ENCODE measurements around the gene HIPK4.
"Not testable (repeated sequence)": the region's sequence is repeated elsewhere in the genome, so short reads cannot be mapped to it uniquely, and the experiment has no call there.

HIPK4 gene

GRCh38 chr19:40389404-40390083 lies 437 bp downstream of the HIPK4 start:
- DNase-seq = no peak

- no peak for DNase-seq
Measured at GRCh38 chr19:40388481-40388880, 1.5 kb downstream of the HIPK4 start.

- DNase-seq = no peak
Measured at GRCh38 chr19:40387155-40387554, 2.8 kb downstream of the HIPK4 start.

- no peak for DNase-seq
Measured at GRCh38 chr19:40383668-40384248, 6.2 kb downstream of the HIPK4 start.

GRCh38 chr19:40381321-40381720 lies 8.7 kb downstream of the HIPK4 start:
- no peak for DNase-seq

GRCh38 chr19:40380199-40381037 lies 9.6 kb downstream of the HIPK4 start:
- DNase-seq = no peak

- DNase-seq = no peak
Measured at GRCh38 chr19:40379446-40380198, 10.4 kb downstream of the HIPK4 start.

- no peak for DNase-seq
Measured at GRCh38 chr19:40378509-40378908, 11.5 kb downstream of the HIPK4 start.

GRCh38 chr19:40377876-40378385 lies 12.1 kb downstream of the HIPK4 start:
- DNase-seq = no peak

GRCh38 chr19:40376286-40376862 lies 13.6 kb downstream of the HIPK4 start:
- DNase-seq = no peak

DNA sequence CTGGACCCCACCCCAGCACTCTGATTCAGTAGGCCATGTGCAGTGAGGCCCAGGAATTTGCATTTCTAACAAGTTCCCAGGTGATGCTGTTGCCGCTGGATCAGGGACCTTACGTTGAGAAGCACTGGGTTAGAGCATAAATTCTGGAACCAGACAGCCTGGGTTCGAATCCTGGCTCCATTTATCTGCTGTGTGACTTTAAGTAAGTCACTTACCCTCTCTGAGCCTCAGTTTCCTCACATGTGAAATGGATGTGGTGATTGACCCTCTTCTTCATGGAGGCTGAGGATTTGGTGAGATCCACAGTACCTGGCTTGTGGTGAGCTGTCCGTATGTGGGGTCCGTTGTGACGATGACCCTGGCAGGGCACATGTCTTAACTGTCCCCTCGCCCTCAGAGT lies 15.9 kb downstream of the HIPK4 start:
- no peak for DNase-seq

GRCh38 chr19:40371802-40372122 lies 18.2 kb downstream of the HIPK4 start:
- DNase-seq = no peak

DNA sequence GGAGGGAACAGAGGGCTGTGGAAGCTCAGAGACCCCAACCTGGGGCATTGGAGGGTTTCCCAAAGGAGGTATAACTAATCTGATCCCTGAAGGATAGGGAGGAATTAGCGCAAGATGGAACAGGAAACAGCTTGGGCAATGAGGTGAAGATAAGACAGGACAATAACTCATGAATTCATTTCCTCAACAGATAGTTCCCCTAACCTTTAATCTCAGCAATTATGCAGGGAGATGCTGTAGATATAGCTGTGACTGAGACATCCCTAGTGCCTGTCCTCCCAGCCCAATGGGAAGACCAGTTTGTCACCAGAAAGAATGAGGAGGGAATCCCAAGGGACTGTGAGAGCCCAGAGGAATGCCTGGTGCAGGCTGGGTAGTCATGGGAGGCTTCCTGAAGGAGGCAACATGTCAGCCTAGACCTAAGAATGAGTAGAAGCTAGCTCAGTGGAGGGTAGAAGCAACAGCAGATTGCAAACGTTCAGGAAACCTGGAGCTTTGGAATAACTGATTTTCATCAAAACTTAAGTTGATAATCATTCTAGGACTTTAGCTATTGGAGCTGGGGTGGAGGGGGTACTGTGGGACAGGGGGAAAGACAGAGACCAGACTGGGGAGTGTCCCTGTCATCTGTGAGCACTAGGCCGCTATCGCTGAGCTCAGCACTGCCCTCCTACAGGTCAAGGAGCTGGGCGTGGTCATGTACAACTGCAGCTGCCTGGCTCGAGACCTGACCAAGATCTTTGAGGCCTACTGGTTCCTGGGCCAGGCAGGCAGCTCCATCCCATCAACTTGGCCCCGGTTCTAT lies 18.8 kb downstream of the HIPK4 start:
- DNase-seq = no peak

DNA sequence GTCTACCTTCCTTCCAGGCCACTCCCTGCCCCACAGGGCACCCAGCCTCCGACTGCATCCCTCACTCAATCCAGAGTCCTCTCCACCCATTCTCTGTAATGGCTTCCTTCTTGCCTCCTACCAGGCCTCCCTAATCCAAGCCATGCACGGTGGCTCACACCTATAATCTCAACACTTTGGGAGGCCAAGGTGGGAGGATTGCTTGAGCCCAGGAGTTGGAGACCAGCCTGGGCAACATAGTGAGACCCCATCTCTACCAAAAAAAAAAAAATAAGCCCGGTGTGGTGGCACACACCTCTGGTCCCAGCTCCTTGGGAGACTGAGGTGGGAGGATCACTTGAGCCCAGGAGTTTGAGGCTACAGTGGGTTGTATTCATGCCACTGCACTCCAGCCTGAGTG lies 19.7 kb downstream of the HIPK4 start:
- DNase-seq = not testable (repeated sequence)

- DNase-seq = no peak
Measured at GRCh38 chr19:40369797-40370196, 20.2 kb downstream of the HIPK4 start.

- peak; percentile 31 for DNase-seq
Measured at GRCh38 chr19:40367577-40368434, 22.2 kb downstream of the HIPK4 start.

GRCh38 chr19:40366697-40367561 lies 23.1 kb downstream of the HIPK4 start:
- no peak for DNase-seq

DNA sequence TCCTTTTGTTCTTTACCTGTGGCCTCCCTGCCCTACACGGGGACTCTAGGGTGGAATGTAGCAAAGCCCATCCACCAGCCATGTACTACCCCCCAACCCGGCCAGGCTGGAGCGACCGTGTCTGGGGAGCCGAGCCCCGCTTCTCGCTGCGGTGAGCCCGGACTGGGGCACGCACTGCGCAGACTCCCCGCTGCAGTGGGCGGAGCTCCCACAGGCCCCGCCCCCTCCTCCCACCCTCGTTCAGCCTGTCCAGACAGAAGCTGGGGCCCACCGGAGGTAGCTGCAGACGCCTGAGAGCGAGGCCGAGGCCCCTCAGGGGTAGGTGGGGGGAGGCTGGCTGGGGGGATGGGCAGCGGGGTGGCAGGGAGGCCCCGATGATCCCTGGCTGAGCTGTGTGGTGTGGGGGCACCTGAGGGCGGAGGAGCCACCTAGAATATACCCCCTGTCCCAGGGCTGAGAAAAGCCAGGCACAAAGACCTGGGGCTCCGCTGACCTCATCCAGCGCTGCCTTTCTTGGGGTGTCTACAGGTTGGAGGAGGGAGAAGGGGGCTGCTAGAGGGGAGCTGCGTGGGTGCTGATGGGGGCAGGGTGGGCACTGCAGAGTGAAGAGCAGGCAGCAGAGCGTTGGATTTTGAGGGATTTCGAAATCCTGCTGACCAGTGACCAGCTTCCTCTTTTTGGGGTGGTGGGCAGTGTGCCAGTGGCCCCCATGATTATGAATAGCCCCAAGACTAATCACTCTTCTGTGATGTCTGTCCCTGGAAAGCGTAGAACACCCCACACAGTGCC lies 24.2 kb downstream of the HIPK4 start:
- DNase-seq = peak; percentile 80

- DNase-seq = no peak
Measured at GRCh38 chr19:40365010-40365409, 25.0 kb downstream of the HIPK4 start.
